ENCODE results near the gene CHIA.
"Not testable (repeated sequence)": the region's sequence is repeated elsewhere in the genome, so short reads cannot be mapped to it uniquely, and the experiment has no call there.

CHIA gene

DNA sequence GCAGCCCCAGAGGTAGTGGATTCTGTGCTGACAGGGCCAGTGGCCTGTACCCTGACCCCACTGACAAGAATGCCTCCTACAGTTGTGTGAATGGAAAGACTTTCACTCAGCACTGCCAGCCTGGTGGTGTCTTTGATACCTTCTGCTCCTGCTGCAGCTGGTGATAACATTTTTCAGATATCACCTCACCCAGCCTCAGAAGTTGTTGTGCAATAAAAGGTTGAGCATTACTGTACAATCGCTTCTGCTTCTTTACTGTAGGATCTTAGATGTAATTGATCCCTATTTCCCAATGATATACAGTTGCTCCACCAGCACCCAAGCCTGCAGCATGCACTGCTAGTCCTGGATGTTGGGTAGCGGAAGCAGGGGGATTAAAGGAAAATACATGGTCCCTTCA lies 4.8 kb upstream of the CHIA start:
- no peak for DNase-seq (ENCODE audit: low read depth)

GRCh38 chr1:111286912-111287311 lies 3.7 kb upstream of the CHIA start:
- no peak for DNase-seq (ENCODE audit: low read depth)

GRCh38 chr1:111289371-111289770 lies 1.3 kb upstream of the CHIA start:
- DNase-seq (ENCODE audit: low read depth): no peak

DNA sequence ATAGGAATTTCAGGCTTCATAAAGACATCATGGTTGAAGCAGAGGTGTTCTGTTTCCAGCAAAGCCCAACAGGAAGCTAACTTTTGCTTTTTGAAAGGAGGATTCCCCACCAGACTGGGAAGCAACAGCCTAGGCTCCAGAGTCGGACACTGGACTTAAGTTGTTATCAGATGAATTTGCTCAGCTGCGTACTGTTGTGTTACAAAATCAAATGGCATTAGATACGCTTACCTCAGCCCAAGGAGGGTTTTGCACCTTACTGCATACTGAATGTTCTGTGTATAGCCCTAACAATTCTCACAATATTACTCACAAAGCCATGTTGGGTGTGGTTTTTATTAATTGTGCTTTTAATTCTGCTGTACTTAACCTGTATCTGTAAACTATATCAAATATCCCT lies 547 bp upstream of the CHIA start:
- DNase-seq (ENCODE audit: low read depth): no peak

GRCh38 chr1:111294390-111294789 lies 3.7 kb downstream of the CHIA start:
- no peak for DNase-seq (ENCODE audit: low read depth)

GRCh38 chr1:111302374-111302773 lies 11.7 kb downstream of the CHIA start:
- no peak for DNase-seq (ENCODE audit: low read depth)

DNA sequence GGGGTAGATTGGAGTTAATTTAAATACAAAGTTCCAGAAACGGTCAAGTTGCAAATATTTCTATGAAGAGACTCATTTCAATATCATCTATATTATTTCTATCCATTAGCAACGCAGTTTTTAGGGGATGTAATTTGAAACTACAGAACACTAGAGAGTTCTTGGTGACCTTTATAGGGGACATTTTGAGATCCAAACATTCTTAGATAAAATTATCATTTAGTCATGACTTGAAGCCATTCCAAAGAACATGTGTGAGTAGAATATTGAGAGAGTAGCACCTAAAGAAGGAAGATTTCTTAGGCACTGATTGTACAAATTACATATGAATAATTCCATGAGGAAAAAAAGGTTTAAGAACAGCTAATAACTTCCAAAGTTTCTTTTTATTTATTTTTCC lies 19.0 kb downstream of the CHIA start:
- no peak for DNase-seq (ENCODE audit: low read depth)

GRCh38 chr1:111318523-111318922 lies 27.9 kb downstream of the CHIA start:
- DNase-seq (ENCODE audit: low read depth): no peak

DNA sequence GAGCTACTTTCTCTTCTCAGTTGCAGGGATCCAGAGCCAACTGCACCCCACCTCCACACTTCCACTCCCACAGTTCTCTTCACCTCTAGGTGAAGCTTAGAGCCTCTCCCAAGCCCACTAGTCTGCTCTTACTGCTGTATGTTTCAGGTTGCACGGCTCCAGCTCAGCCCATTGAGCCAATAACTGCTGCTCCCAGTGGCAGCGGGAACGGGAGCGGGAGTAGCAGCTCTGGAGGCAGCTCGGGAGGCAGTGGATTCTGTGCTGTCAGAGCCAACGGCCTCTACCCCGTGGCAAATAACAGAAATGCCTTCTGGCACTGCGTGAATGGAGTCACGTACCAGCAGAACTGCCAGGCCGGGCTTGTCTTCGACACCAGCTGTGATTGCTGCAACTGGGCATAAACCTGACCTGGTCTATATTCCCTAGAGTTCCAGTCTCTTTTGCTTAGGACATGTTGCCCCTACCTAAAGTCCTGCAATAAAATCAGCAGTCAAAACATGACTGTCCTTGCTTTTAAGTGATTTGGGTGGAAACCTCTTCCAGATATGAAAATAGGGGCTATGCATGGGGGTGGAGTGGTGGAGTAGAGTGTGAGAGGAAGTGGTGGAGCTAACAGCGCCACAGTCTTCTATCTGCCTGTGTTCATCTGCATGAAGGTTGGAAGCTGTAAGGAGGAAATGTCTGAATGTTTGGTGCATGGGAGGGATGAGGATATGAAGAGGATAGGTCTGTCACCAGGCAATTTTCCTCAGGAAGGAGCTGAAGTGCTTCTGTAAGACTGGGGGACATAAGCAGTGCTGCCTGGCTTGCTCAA lies 29.6 kb downstream of the CHIA start:
- no peak for DNase-seq (ENCODE audit: low read depth)

DNA sequence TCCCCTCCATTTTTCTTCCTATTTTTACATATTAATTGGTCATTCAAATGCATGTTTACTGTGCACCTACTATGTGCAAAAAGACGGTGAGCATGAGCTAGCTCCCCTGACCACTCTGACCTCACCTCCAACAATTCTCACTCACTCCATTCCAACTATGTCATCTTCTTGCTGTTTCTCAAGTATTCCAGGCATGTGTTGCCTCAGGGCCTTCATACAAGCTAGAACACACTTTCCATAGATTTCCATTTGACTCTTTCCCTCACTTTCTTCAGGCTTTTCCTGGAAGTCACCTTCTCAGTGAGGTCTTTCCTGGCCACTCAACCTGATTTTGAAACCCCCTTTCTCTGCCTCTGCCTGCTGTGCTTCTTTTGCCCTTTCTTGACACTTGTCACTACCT lies 32.6 kb downstream of the CHIA start:
- DNase-seq (ENCODE audit: low read depth): no peak

GRCh38 chr1:111332190-111332589 lies 41.5 kb downstream of the CHIA start:
- DNase-seq (ENCODE audit: low read depth): no peak

DNA sequence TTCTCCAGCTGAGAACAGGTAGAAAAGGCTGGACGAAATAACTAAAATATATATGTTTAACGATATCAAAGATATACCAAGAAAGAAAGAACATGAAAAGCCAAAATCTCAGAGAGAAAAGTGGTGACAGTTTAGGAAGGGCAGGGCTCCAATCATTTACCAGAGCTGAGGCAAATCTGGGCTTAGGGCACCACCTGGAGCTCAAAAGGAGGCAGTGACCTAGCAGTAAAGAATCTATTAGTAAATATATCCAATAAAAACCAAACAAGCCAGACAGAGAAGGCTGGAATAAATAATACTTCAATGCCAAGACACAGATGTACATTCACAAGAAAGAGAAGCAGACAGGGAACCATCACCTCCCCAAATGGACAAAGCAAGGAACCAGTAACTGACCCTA lies 43.5 kb downstream of the CHIA start:
- no peak for DNase-seq (ENCODE audit: low read depth)

DNA sequence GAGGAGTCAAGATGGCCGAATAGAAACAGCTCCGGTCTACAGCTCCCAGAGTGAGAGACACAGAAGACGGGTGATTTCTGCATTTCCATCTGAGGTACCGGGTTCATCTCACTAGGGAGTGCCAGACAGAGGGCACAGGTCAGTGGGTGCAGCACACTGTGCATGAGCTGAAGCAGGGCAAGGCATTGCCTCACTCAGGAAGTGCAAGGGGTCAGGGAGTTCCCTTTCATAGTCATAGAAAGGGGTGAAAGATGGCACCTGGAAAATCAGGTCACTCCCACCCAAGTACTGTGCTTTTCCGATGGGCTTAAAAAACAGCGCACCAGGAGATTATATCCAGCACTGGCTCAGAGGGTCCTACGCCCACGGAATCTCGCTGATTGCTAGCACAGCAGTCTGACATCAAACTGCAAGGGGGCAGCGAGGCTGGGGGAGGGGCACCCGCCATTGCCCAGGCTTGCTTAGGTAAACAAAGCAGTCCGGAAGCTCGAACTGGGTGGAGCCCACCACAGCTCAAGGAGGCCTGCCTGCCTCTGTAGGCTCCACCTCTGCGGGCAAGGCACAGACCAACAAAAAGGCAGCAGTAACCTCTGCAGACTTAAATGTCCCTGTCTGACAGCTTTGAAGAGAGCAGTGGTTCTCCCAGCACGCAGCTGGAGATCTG lies 44.7 kb downstream of the CHIA start:
- not testable (repeated sequence) for DNase-seq (ENCODE audit: low read depth)

GRCh38 chr1:111338849-111339248 lies 48.2 kb downstream of the CHIA start:
- not testable (repeated sequence) for DNase-seq (ENCODE audit: low read depth)

GRCh38 chr1:111346089-111346885 lies 55.6 kb downstream of the CHIA start:
- peak; percentile 57 for DNase-seq (ENCODE audit: low read depth)

DNA sequence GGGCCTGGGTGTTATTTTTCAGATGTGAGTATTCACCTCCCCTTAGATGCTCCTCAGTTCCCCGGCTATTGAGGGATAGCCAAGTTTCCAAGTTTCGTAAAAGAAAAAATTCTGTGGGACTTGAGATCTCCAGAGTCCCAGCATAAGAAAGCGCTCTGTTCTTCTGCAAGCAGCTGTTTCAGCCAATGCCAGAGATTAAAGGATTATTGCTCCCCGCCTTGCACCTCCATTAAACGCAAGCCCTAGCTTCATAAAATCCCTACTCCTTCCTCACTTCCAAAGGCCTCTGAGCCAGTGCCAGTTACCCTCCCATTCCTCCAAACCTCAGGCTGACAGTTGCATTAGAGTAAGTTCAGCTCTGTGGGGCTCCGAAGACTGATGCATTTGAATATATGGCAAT lies 56.4 kb downstream of the CHIA start:
- DNase-seq (ENCODE audit: low read depth): no peak

DNA sequence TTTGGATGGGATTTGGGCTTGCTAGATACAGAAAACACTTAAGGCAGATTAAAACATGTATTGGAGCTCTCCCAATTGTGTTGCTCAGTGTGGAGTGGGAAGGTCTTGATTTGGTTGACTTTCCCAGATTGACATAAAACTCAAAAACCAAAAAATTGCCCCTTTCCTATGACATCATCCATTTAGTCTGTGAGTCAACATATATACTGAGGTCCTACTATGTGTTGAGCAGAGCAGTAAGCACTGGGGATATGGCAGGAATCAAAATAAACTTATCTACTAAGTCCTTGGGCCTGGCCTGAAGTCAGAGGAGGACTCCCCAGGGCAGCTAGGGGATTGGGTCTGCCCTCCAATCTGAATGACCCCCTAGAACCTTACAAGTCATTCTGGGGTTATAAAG lies 61.0 kb downstream of the CHIA start:
- DNase-seq (ENCODE audit: low read depth): no peak

- no peak for DNase-seq (ENCODE audit: low read depth)
These were observed 63.9 kb downstream of the CHIA start for GRCh38 chr1:111354584-111354983.

- DNase-seq (ENCODE audit: low read depth): no peak
These were observed 68.3 kb downstream of the CHIA start for GRCh38 chr1:111358964-111359363.

- DNase-seq (ENCODE audit: low read depth): no peak
These were observed 68.7 kb downstream of the CHIA start for GRCh38 chr1:111359376-111359775.

- not testable (repeated sequence) for DNase-seq (ENCODE audit: low read depth)
These were observed 69.6 kb downstream of the CHIA start for GRCh38 chr1:111360257-111360656.

GRCh38 chr1:111361761-111362160 lies 71.1 kb downstream of the CHIA start:
- no peak for DNase-seq (ENCODE audit: low read depth)

GRCh38 chr1:111364690-111365089 lies 74.0 kb downstream of the CHIA start:
- no peak for DNase-seq (ENCODE audit: low read depth)
